RWPE1 (cell line): ENCODE data around the gene CAPZB.

Source experiments
- CTCF ChIA-PET: fragments of 350-600 bp; sonication (Branson Sonifier 250); formaldehyde crosslinking; extraction: SDS; loops from one replicate; lab custom pipeline; 2021; lab: Yijun Ruan, JAX
- POLR2A ChIA-PET: fragments of 400-600 bp; formaldehyde crosslinking; extraction: SDS; loops from one replicate; lab custom pipeline; 2020; ENCODE audit warnings: antibody characterized with exemption; ENCODE audit not compliant: low non-redundant PET; lab: Yijun Ruan, JAX
- DNase-seq: peaks from one replicate; pipeline ENCODE4 v3.0.0; 2012; ENCODE audit warnings: low spot score
- H3K27ac ChIP-seq: fragments of 450-650 bp; 2 replicates; pipeline ENCODE4 v1.5.1; 2017
- CTCF ChIP-seq: fragments of 450-650 bp; conservative IDR thresholded peaks from 2 replicates; pipeline ENCODE4 v1.5.1; 2017; ENCODE audit warnings: low read depth, mild to moderate bottlenecking

CAPZB gene

GRCh38 chr1:19322481-19322880 lies 162.9 kb downstream of the CAPZB start:
- POLR2A ChIA-PET, result no interaction called here

GRCh38 chr1:19321071-19321470 lies 164.3 kb downstream of the CAPZB start:
- POLR2A ChIA-PET, result no interaction called here
- CTCF ChIA-PET, result no interaction called here

More at GRCh38 chr1:19322481-19322880, 162.9 kb downstream of the CAPZB start:
- no peak for DNase-seq
- TF ChIP-seq CTCF, result no peak
- no peak overlapping the region for H3K27ac ChIP-seq
- CTCF ChIA-PET, result interaction anchor here (0.8 kb wide), 1 partner anchor 19 kb away, joined by 3 read pairs; no protein-coding TSS in a partner anchor

GRCh38 chr1:19319196-19319595 lies 166.1 kb downstream of the CAPZB start:
- ChIA-PET POLR2A (no interaction called here), CTCF (interaction anchor here (0.6 kb wide), 1 partner anchor 72 kb away, joined by 4 read pairs; no protein-coding TSS in a partner anchor)
- no peak for TF ChIP-seq CTCF
- H3K27ac ChIP-seq, result no peak overlapping the region
- no peak for DNase-seq

More at GRCh38 chr1:19321071-19321470, 164.3 kb downstream of the CAPZB start:
- no peak for DNase-seq
- no peak overlapping the region for H3K27ac ChIP-seq
- no peak for TF ChIP-seq CTCF

GRCh38 chr1:19317126-19317910 lies 168.0 kb downstream of the CAPZB start:
- TF ChIP-seq CTCF, result no peak
- POLR2A ChIA-PET, result no interaction called here
- H3K27ac ChIP-seq, result no peak overlapping the region
- CTCF ChIA-PET, result no interaction called here
- DNase-seq, result no peak

- TF ChIP-seq CTCF, result no peak
- DNase-seq, result no peak
- peak overlapping the region; percentile 36 for H3K27ac ChIP-seq
- ChIA-PET POLR2A (no interaction called here), CTCF (no interaction called here)
These were observed 169.8 kb downstream of the CAPZB start for GRCh38 chr1:19315378-19316198.
